ENCODE data around the gene SIK3.

GRCh38 chr11:116890193-116890592 is 208.0 kb downstream of the SIK3 start:
- TF ChIP-seq CTCF (IDR thresholded peaks at IDR 0.05; ENCODE audit: low read depth, low read length) = no peak
- TF ChIP-seq, protein P1, sequence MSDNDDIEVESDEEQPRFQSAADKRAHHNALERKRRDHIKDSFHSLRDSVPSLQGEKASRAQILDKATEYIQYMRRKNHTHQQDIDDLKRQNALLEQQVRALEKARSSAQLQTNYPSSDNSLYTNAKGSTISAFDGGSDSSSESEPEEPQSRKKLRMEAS (IDR thresholded peaks at IDR 0.05; ENCODE audit: low read depth, low read length) = no peak
